ENCODE results near the gene GUK1. TPM values are rescaled to one million over a fixed set of nuclear protein-coding genes. Genes with fewer than 3 reads are reported as not detected.

The GUK1 gene
- total and polyA plus RNA-seq, 2 of the 8 experiments (the other 6 are each of a cell fraction or from before 2014, with no cell fraction given): 68.5 to 183 TPM

- TF ChIP-seq ATF2 (IDR thresholded peaks at IDR 0.05; ENCODE audit: low read length) (no peak), RAD21 (IDR thresholded peaks at IDR 0.05 in 1 of 2, conservative IDR thresholded peaks at IDR 0.05 in 1 of 2; ENCODE audit: low read depth in 2 of 2, low read length in 2 of 2) (no peak), NRF1 (IDR thresholded peaks at IDR 0.05; ENCODE audit: low read depth, low read length) (no peak), SIX5 (IDR thresholded peaks at IDR 0.05; ENCODE audit: low read depth, low read length) (no peak)
Observed at GRCh38 chr1:228100822-228101613, 39.1 kb upstream of the GUK1 start (continued).
